GM18507 (cell line): ENCODE data around the gene ARHGAP42.
"Not testable (repeated sequence)": the region's sequence is repeated elsewhere in the genome, so short reads cannot be mapped to it uniquely, and the experiment has no call there.

Source experiments
- DNase-seq: peaks from one replicate; pipeline ENCODE4 v3.0.0; 2011; ENCODE audit warnings: low read depth; ENCODE audit not compliant: insufficient read length; ENCODE audit errors: extremely low spot score
- FAIRE-seq: peaks from 2 replicates; lab custom pipeline; 2011; peaks lifted over from hg19 to GRCh38; lab: Jason Lieb, UNC

ARHGAP42 gene

GRCh38 chr11:100972046-100972445, 285.0 kb downstream of the ARHGAP42 start:
- FAIRE-seq (no peak), DNase-seq (no peak)

- FAIRE-seq (no peak), DNase-seq (no peak)
Measured at GRCh38 chr11:100978442-100978841, 291.4 kb downstream of the ARHGAP42 start.

- DNase-seq (no peak), FAIRE-seq (no peak)
Measured at GRCh38 chr11:100978939-100979338, 291.9 kb downstream of the ARHGAP42 start.

GRCh38 chr11:100980156-100980555, 293.1 kb downstream of the ARHGAP42 start:
- no peak for DNase-seq
- FAIRE-seq, result no peak

GRCh38 chr11:100981196-100981824, 294.2 kb downstream of the ARHGAP42 start:
- DNase-seq (no peak), FAIRE-seq (no peak)

- FAIRE-seq (no peak), DNase-seq (no peak)
Measured at GRCh38 chr11:100984668-100985067, 297.6 kb downstream of the ARHGAP42 start.

GRCh38 chr11:100990931-100991330, 303.8 kb downstream of the ARHGAP42 start:
- no peak for FAIRE-seq
- no peak for DNase-seq

- FAIRE-seq (no peak), DNase-seq (no peak)
Measured at GRCh38 chr11:100991541-100991940, 304.5 kb downstream of the ARHGAP42 start.

GRCh38 chr11:100994966-100995365, 307.9 kb downstream of the ARHGAP42 start:
- no peak for FAIRE-seq
- no peak for DNase-seq

GRCh38 chr11:100999756-101000155, 312.7 kb downstream of the ARHGAP42 start:
- DNase-seq (no peak), FAIRE-seq (no peak)

GRCh38 chr11:101003468-101003867, 316.4 kb downstream of the ARHGAP42 start:
- no peak for DNase-seq
- no peak for FAIRE-seq

GRCh38 chr11:101008961-101009689, 322.0 kb downstream of the ARHGAP42 start:
- FAIRE-seq (no peak), DNase-seq (no peak)

- no peak for DNase-seq
- no peak for FAIRE-seq
Measured at GRCh38 chr11:101009690-101010055, 322.6 kb downstream of the ARHGAP42 start.

- FAIRE-seq, result no peak
- DNase-seq, result no peak
Measured at GRCh38 chr11:101010899-101011298, 323.8 kb downstream of the ARHGAP42 start.

- FAIRE-seq (no peak), DNase-seq (no peak)
Measured at GRCh38 chr11:101011881-101012280, 324.8 kb downstream of the ARHGAP42 start.

GRCh38 chr11:101013702-101014101, 326.6 kb downstream of the ARHGAP42 start:
- FAIRE-seq, DNase-seq: not testable (repeated sequence)

- FAIRE-seq, result no peak
- no peak for DNase-seq
Measured at GRCh38 chr11:101014600-101015285, 327.7 kb downstream of the ARHGAP42 start.

- FAIRE-seq (no peak), DNase-seq (no peak)
Measured at GRCh38 chr11:101019870-101020269, 332.8 kb downstream of the ARHGAP42 start.

- no peak for DNase-seq
- no peak for FAIRE-seq
Measured at GRCh38 chr11:101022256-101022655, 335.2 kb downstream of the ARHGAP42 start.

- FAIRE-seq (no peak), DNase-seq (no peak)
Measured at GRCh38 chr11:101028644-101029043, 341.6 kb downstream of the ARHGAP42 start.

- no peak for FAIRE-seq
Measured at GRCh38 chr11:101030015-101030414, 342.9 kb downstream of the ARHGAP42 start.

More at GRCh38 chr11:101030015-101030414, 342.9 kb downstream of the ARHGAP42 start:
- DNase-seq, result no peak
